GM13976 (cell line): ENCODE measurements around the gene AKIP1.
A peak's percentile ranks its signal among the peaks of the same experiment; 100 is the strongest.

Experiments
- DNase-seq: peaks from one replicate; pipeline ENCODE4 v3.0.0; 2012; ENCODE audit warnings: low spot score
- in situ Hi-C: fragments of 300-500 bp; cut with MboI; formaldehyde crosslinking; loops from one replicate; pipeline ENCODE4 v1.12.0; 2022; ENCODE audit warnings: low sequenced_read_pairs, mixed read lengths, inconsistent platforms; ENCODE audit not compliant: unreplicated experiment
- TF ChIP-seq, protein P1 (sequence below): IDR thresholded peaks from 2 replicates; pipeline ENCODE4 v1.5.1; 2012; ENCODE audit warnings: borderline replicate concordance, mild to moderate bottlenecking; ENCODE audit not compliant: insufficient read depth; ENCODE audit errors: extremely low read depth, missing control alignments, control extremely low read depth

Gene AKIP1, protein sequence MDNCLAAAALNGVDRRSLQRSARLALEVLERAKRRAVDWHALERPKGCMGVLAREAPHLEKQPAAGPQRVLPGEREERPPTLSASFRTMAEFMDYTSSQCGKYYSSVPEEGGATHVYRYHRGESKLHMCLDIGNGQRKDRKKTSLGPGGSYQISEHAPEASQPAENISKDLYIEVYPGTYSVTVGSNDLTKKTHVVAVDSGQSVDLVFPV

GRCh38 chr11:8911029-8911823 lies at the start of gene AKIP1:
AKIP1 (plus strand) TSS chr11:8911189; CDS start chr11:8911450, 261 bp downstream.
- DNase-seq: peak; percentile 92
- in situ Hi-C loops: no loop called here
- TF ChIP-seq, protein P1, sequence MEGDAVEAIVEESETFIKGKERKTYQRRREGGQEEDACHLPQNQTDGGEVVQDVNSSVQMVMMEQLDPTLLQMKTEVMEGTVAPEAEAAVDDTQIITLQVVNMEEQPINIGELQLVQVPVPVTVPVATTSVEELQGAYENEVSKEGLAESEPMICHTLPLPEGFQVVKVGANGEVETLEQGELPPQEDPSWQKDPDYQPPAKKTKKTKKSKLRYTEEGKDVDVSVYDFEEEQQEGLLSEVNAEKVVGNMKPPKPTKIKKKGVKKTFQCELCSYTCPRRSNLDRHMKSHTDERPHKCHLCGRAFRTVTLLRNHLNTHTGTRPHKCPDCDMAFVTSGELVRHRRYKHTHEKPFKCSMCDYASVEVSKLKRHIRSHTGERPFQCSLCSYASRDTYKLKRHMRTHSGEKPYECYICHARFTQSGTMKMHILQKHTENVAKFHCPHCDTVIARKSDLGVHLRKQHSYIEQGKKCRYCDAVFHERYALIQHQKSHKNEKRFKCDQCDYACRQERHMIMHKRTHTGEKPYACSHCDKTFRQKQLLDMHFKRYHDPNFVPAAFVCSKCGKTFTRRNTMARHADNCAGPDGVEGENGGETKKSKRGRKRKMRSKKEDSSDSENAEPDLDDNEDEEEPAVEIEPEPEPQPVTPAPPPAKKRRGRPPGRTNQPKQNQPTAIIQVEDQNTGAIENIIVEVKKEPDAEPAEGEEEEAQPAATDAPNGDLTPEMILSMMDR: no peak

- no peak for DNase-seq
- TF ChIP-seq, protein P1: no peak
- in situ Hi-C loops: no loop called here
These were observed 47.2 kb upstream of the AKIP1 start for GRCh38 chr11:8863838-8864237.

DNA sequence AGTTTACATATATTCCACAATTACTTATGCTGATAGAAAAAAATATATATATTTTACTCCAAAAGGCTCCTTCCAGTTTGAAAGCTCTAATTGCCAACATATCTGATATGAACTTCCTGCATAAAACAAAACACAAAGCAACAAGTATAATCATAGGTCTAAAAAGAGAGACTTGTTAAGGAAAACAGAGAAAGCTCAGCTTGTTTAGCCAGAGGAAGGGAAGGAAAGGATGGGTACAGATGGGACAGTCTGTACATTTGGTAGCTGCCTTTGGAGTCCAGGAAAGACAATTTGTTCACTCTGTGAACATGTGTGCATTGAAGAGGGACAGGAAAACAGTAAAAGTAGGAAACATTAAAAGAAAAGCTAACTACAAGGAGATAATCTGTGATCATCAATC lies 45.7 kb upstream of the AKIP1 start:
- TF ChIP-seq, protein P1: no peak
- no peak for DNase-seq
- in situ Hi-C loops: no loop called here

DNA sequence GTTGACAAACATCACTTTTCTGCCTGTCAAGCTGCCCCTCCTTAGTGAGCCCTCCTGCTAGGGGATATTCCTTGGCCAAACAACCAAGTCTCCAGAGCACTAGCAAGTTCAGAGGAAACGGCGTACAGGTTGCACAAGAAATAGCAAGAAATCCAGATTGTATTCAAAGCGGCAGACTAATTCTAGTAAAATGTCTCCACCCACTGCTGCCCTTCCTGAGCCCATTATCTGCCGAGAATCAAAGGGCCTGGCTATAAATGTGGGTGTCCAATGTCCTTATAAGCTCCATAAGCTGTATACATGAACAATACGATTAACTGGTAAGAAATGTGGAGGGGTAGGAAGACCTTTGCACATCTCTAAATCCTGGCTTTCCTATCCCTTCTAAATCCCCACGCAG lies 44.0 kb upstream of the AKIP1 start:
- TF ChIP-seq, protein P1: no peak
- DNase-seq: no peak
- in situ Hi-C loops: no loop called here

DNA sequence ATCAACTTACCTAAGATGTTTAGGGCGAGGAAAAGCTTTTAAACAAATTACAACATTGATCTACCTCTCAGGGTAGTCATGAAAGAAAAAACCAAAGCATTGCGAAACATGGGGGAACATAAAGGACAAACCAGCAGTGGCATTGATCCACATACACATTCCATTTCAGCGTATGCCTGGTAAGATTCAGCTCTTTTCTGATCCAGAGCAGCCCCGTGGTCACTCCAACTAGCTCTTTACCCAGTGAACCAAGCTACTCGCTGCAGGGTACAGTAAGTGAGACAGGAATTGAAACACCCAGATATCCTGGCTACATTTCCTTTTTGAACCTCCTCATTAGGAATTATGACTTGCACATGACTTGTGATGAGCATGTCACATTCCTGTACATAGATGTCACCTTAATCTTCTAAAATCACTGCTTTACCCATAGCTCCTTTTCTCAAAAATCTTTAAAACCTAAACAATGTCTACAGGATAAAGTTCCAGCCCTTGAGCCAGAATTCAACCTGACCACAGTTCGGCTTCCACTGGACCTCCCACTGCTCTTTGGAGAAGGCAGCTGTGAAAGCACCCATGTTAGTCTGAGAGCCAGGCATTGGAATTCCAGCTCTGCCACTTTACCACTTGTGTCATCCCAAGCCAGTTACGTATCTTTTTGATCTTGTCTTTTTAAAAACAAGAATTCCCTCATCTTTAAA lies 42.9 kb upstream of the AKIP1 start:
- TF ChIP-seq, protein P1: no peak
- in situ Hi-C loops: no loop called here
- DNase-seq: no peak

GRCh38 chr11:8870411-8871170 lies 40.4 kb upstream of the AKIP1 start:
- DNase-seq: peak; percentile 68
- in situ Hi-C loops: no loop called here
- TF ChIP-seq, protein P1: no peak
